ENCODE results near the gene CCDC149.

- TF ChIP-seq CTCF (IDR thresholded peaks at IDR 0.05), result no peak
- TF ChIP-seq POLR2AphosphoS5 (IDR thresholded peaks at IDR 0.05; ENCODE audit: insufficient read depth in 1 of 2, low read depth in 1 of 2), result no peak
- no peak for TF ChIP-seq POLR2A (IDR thresholded peaks at IDR 0.05)
Measured at GRCh38 chr4:24802648-24803047, 110.2 kb downstream of the CCDC149 start.

Measured in vagina (tissue), 2 donors.